Astrocyte of the cerebellum (primary cell): ENCODE data around the gene RBM43.
A peak's percentile ranks its signal among the peaks of the same experiment; 100 is the strongest.
"Not testable (repeated sequence)": the region's sequence is repeated elsewhere in the genome, so short reads cannot be mapped to it uniquely, and the experiment has no call there.

Experiments
- DNase-seq: peaks from one replicate; pipeline ENCODE4 v3.0.0-alpha.2; 2011; ENCODE audit warnings: low read depth
- H3K4me3 ChIP-seq: 2 replicates; pipeline ENCODE4 v1.5.1; 2011; ENCODE audit warnings: mild to moderate bottlenecking, low read depth, low read length, moderate library complexity
- CTCF ChIP-seq: IDR thresholded peaks from 2 replicates; pipeline ENCODE4 v1.5.1; 2012; ENCODE audit warnings: low read length, low read depth, moderate library complexity, mild to moderate bottlenecking; ENCODE audit errors: missing control alignments
- in situ Hi-C: cut with HindIII; loops from 2 replicates; pipeline ENCODE4 v1.10.0; 2017; ENCODE audit warnings: low sequenced_read_pairs

The RBM43 gene

GRCh38 chr2:151261231-151261976 lies at the start of gene RBM43:
Gene RBM43 (minus strand): TSS chr2:151261863. CDS start chr2:151261727, 136 bp downstream.
- in situ Hi-C loops: no loop called here
- DNase-seq: peak; percentile 76
- H3K4me3 ChIP-seq: peak within 1 kb of the TSS; percentile 63
- no peak for TF ChIP-seq CTCF

- DNase-seq, H3K4me3 ChIP-seq, in situ Hi-C loops: not testable (repeated sequence)
Observed at GRCh38 chr2:151310313-151310712, 48.6 kb upstream of the RBM43 start.

GRCh38 chr2:151306621-151307020 lies 45.0 kb upstream of the RBM43 start:
- peak; percentile 47 for DNase-seq
- in situ Hi-C loops: no loop called here
- no peak for TF ChIP-seq CTCF
- H3K4me3 ChIP-seq: no peak overlapping the region

- in situ Hi-C loops: no loop called here
- DNase-seq: no peak
- no peak for TF ChIP-seq CTCF
Observed at GRCh38 chr2:151305129-151305691, 43.5 kb upstream of the RBM43 start.

GRCh38 chr2:151302879-151303278 lies 41.2 kb upstream of the RBM43 start:
- in situ Hi-C loops: no loop called here
- H3K4me3 ChIP-seq: no peak overlapping the region
- DNase-seq: no peak
- no peak for TF ChIP-seq CTCF

More at GRCh38 chr2:151305129-151305691, 43.5 kb upstream of the RBM43 start:
- no peak overlapping the region for H3K4me3 ChIP-seq

GRCh38 chr2:151302404-151302803 lies 40.7 kb upstream of the RBM43 start:
- no peak for DNase-seq
- no peak for TF ChIP-seq CTCF

GRCh38 chr2:151299920-151300539 lies 38.4 kb upstream of the RBM43 start:
- TF ChIP-seq CTCF: no peak
- DNase-seq: no peak
- in situ Hi-C loops: no loop called here
- H3K4me3 ChIP-seq: no peak overlapping the region

More at GRCh38 chr2:151302404-151302803, 40.7 kb upstream of the RBM43 start:
- in situ Hi-C loops: no loop called here
- no peak overlapping the region for H3K4me3 ChIP-seq
